HG02759 (cell line): ENCODE measurements around the gene SELENOO.
"Not testable (repeated sequence)": the region's sequence is repeated elsewhere in the genome, so short reads cannot be mapped to it uniquely, and the experiment has no call there.

Experiments
- ATAC-seq: cut with Tn5 transposase; IDR thresholded peaks from one replicate; pipeline ENCODE4 v1.9.1; 2021; ENCODE audit warnings: mild to moderate bottlenecking, moderate library complexity; ENCODE audit not compliant: unreplicated experiment

The SELENOO gene

DNA sequence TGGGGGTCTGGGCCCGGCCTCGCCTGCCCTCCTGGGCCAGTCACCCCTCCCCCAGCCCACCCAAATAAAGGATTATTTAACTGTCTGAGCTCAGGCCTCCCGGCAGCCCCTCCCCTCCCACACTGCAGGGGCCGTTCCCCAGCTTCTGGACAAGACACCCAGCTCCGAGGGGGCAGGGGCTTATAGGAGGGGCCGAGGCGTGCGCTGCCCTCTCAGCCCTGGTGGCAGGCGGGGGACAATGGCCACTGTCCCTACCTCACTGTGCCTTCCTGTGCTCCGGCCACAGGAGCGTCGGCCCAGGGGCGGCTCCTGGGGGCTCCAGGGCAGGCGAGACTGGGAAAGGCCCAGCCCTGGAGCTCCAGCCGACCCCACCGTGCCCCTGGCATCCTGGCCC is 2.2 kb upstream of the SELENOO start:
- no peak for ATAC-seq

DNA sequence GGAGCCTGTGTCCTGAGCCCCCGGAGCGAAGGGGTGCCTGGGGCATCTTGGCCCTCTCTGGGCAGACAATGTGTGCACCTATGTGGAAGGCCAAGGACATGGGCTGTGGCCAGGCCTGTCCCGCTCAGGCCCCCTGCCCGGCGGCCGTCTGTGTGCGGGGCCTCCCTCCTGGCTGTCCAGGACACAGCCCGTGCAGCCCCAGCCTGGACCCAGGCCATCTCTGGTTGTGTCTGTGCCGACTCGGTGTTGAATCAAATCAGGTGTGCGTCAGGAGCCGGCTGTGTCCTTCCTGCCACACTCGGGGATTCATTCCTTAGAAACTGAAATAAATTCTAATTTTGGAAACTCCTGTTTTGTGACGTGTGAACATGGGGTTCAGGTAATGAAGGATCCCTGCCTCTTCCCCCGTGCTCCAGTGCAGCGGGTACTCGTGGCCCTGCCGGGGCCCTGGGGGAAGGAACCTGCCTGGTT is 1.5 kb upstream of the SELENOO start:
- no peak for ATAC-seq

DNA sequence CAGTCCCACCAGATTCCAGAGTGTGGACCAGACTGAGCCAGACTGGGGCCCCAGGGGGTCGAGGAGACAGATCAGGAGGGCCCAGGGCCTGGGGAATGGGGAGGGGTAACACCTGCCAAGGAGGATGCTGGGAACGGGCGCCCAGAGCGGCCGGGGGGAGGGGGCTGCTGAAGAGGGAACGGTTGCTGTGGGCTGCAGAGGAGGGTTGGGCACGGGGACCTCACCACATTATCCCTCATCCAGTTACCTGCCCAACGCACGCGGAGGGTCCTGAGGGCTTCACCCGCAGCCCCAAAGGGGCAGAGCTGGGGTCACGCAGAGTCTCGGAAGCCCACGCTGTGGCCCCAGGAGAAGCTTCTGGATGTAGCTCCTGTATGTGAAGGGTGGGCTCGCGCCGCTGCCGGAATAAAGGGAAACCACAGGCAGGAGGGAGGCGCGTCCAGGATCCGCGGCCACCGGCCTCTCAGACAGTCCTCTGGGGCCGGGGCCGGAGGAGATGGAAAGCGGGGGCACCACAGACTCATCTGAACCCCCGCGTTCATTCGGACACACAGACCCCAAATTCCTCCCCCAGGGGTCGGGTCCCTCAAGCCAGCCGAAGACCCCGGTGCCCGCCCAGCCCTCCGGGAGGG is 866 bp upstream of the SELENOO start:
- no peak for ATAC-seq

DNA sequence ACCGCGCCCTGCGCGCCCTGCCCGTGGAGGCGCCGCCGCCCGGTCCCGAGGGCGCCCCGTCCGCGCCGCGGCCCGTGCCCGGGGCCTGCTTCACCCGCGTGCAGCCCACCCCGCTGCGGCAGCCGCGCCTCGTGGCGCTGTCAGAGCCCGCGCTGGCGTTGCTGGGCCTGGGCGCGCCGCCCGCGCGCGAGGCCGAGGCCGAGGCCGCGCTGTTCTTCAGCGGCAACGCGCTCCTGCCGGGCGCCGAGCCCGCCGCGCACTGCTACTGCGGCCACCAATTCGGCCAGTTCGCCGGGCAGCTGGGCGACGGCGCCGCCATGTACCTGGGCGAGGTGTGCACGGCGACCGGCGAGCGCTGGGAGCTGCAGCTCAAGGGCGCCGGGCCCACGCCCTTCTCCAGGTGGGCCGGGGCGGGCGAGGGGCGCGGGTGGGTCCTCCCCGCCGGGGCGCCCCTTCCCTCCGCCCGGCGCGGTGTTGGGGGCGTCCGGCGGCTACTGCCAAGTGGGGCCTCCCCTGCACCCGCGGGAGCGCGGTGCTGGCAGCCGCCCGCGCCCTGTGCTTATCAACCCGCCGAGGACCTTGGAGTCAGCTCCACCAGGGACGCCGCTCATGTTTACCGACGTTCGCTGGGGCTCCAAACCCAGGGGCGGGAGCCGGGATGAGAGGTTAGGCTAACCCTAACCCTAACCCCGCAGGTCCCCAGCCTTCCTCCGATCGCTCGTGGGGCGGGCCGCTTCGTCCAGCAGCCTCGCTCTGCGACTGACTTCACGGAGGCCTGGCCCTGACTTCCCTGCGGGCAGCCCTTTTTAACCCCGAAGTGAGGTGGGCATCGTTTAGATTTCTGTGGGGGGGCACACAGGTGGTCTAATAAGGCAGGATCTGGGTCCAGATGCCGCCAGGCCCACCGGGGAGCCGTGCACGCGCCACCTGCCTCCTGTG is 649 bp downstream of the SELENOO start:
- ATAC-seq: peak; percentile 37

DNA sequence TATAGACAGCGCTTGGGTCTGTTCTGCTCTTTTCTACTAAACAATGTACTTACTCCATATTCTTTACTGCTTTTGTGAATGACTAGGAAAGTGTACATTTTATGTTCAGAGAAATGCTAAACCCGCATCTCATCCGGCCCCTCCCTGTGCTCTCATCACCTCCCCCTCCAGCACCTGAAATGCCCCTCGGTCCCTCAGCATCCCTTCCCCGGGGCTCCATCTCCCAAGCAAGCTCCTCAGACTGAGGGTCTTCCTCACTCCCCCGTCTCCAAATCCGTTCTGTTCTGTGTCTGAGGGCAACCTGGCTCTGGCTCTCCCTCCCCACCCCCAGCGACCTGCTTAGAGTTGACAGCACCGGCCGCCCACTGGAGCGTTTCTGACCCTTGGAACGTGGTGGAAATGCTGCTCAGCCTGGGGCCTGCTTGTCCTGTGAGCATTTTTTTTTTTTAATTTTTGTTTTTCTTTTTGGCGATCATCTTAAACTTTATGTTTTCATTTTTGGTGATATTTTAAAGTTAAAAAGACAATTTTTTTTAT is 1.4 kb downstream of the SELENOO start:
- ATAC-seq: no peak

DNA sequence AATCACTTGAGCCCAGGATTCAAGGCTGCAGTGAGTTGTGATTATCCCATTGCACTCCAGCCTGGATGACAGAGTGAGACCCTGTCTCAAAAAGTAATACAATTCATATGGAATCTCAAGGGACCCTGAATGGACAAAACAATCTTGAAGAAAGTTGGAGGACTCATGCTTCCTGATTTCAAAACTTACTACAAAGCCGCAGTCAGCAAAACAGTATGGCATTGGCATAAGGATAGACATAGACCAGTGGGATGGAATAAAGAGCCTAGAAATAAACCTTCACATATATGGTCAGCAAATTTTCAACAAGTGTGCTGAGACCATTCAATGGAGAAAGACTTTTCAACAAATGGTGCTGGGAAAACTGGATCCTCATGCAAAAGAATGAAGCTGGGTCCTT is 2.5 kb downstream of the SELENOO start:
- ATAC-seq: no peak

DNA sequence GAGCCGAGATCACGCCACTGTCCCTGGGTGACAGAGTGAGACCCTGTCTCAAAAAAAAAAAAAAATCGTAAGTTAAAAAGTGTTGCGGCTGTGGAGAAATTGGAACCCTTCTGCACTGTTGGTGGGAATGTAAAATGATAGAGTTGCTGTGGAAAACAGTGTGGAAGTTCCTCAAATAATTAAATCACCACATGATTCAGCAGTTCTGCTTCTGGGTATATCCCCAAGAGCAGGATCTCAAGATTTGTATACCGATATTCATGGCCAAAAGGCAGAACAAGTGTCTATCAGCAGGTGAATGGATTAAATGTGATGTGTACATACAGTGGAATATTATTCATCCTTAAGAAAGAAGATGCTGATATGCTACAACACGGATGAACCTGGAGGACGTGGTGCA is 3.8 kb downstream of the SELENOO start:
- no peak for ATAC-seq

DNA sequence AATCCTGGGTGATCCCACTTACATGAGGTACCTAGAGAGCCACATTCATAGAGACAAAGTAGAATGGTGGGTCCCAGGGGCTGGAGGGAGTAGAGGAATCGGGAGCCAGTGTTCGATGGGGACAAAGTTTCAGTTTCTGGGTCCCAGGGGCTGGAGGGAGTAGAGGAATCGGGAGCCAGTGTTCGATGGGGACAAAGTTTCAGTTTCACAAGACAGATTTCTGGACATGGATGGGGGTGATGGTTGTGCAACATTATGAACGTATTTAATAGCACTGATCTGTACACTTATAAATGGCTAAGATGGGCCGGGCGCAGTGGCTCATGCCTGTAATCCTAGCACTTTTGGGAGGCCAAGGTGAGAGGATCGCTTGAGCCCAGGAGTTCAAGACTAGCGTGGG is 4.2 kb downstream of the SELENOO start:
- ATAC-seq: not testable (repeated sequence)

DNA sequence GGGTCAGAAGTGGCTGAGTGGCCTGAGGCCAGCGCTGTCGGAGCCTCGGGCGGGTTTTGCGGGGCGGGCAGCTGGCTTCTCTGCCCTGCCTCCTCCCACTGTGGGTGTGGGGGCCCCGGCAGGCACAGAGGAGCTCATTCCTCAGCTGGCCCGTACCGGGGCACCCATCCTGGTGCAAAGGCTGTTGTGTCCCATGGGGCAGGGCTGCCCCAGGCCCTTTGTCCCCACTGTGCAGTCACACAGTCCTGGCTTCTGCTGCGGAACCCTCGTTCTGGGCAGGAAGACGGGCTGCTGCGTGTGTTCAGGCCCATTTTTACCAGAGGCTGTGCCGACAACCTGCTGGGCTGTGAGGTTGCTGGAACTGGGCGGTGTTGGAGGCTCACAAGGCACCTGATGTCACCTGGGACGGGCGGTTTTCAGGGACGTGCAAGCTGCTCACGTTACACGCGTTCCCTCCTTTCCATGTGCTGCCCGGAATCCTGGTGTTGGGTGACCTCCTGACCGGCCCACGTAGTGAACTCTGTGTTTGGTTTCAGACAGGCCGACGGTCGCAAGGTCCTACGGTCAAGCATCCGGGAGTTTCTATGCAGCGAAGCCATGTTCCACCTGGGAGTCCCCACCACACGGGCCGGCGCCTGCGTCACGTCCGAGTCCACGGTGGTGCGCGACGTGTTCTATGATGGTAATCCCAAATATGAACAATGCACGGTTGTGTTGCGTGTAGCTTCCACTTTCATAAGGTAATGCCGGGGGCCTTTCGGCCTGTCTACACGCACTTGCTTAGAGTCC is 5.2 kb downstream of the SELENOO start:
- ATAC-seq: no peak

DNA sequence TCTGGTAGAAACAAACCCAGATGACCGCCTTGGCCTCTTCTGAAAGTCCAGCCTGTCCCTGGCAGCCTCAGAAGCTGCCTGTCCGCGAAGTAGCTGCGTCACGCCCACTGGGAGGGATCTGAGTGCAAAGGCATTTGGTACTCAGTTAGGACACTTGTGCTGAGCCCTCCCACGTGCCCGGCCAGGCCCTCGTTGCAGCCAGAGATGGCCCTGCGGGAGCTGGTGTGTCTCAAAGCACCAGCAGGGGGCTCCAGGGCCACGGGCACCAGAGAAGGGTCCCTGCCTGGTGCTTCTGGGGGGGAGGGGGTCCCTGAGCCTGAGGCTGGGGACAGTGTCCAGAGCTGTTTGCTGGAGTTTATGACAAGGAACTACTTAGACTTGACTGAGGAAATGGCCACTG is 5.8 kb downstream of the SELENOO start:
- no peak for ATAC-seq

DNA sequence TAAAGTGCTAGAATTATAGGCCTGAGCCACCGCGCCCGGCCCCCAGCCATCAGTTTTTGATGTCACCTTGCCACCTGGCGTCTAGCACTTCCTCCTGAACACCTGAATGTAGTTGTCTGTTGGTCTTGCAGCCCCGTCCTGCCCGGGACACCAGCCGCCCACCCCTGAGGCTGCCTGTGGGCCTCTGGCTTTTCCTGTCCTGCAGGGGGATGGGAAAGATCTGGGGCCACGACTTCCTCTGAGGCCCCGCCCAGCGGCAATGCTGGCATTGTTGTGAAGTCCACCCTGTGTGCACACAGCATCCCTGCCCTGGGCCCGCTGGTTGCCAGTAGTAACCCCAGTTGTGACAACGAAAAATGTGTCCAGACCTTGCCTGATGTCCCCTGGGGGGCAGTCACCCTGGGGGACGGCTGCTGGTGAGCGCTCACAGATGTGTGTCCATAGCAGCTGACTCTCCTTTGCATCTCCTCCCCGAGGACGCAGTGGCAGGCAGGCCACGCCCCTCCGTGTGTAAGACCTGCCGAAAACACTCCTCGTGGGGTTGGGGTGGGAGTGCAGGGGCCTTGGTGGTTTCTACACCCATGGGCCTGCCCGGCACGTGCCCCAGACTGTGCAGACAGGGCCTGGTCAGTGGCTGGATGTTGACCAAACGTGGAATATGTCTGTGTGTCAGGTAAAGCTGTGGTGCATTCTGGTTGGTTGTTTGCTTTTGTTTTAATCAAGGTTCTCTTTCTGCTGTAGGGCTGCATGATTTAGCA is 6.8 kb downstream of the SELENOO start:
- ATAC-seq: no peak

DNA sequence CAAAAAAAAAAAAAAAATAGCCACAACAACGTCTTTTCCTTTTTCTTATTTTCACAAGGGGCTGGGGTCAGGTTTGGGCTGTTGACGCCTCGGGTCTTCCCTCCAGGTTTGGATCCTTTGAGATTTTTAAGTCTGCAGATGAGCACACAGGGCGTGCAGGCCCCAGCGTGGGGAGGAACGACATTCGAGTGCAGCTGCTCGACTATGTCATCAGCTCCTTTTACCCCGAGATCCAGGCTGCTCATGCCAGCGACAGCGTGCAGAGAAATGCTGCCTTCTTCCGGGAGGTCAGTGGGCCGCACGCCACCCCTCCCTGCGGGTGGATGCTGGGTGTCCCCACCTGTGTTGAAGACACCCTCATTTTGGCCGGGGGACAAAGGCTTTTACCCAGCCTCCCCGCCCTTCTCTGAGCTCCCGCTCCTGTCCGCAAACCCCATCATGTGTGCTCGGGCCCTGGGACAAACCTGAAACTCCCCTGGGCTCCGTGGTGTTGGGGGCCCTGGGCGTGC is 7.7 kb downstream of the SELENOO start:
- ATAC-seq: no peak

DNA sequence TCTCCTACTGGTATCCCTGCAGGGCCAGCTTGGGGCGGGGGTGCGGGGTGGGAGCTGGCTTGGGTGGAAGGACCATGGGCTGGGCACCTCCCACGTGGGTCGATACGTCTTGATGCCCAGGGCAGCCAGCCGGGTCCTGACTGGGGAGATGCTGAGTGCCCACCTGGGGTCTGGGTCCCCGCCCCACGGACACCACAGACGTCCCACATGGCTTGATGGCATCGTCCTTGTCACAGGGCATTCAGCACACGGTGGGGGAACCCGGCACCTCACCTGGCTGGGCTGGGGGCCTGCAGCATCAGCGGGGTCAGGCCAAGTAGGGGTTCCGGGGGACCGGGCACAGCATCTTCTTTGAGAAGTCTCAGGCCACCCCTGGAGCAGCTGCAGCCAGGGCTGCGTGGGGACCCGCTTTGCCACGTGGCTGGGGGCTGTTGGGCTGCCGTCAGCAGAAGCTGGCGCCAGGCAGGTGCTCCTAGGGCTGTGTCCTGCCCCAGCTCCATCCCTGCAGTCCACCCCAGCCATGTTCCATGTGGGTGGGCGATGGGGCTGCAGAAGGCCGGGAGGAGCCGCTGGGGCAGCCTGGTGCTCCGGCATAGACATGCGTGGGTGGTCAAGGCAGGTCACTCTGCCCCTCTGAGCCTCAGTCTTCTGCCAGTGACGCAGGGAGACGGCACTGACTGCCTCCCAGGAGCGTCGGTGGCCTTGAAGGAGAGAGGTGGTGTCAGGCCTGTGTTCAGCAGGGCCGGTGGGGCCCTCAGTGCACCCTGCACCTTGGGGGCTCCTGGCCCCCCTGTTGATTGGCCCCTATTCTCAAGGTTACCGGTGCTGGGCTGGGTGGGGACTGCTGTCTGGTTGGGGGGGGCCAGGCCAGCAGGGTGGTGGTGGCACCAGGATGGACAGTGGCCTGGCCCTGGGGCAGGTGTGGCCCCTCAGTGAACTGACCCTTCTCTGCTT is 8.4 kb downstream of the SELENOO start:
- ATAC-seq: no peak

DNA sequence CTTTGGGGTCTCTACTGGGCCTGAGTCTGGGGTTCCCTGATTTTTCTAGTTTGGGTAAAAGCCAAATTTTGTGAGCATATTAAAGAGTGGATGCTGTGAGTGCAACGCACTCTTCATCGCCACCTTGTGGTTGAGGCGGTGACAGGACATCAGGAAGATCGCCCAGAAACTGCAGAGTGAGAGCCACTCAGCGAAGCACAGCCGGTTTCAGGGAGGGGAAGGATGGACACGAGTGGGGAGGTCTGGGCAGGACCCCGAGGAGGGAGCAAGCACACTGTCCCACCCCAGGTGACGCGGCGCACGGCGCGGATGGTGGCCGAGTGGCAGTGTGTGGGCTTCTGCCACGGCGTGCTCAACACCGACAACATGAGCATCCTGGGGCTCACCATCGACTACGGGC is 9.1 kb downstream of the SELENOO start:
- ATAC-seq: no peak

DNA sequence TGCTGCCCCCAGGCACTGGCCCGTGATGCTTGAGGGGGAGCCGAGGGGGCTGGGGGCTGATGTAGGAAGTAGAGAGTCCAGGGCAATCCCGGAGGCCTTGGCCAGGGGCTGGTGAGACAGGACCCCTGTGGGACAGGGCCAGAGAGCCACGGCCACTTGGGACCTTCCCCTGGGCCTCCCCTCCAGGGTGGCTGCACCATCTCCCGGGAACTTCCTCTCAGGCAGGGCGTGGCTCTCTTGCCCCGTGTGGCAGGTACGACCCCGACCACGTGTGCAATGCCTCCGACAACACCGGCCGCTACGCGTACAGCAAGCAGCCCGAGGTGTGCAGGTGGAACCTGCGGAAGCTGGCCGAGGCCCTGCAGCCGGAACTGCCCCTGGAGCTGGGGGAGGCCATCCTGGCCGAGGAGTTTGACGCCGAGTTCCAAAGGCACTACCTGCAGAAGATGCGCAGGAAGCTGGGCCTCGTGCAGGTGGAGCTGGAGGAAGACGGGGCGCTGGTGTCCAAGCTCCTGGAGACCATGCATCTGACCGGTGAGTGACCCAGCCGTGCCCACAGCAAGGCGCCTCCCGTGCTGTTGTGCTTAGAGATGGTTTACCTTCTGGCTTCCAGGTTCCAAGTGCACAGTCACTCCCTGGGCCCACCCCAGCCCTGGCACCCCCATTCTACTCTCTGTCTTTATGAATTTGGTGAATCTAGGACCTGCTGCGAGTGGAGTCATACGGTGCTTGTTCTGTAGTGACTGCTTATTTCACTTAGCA is 9.7 kb downstream of the SELENOO start:
- ATAC-seq: no peak

DNA sequence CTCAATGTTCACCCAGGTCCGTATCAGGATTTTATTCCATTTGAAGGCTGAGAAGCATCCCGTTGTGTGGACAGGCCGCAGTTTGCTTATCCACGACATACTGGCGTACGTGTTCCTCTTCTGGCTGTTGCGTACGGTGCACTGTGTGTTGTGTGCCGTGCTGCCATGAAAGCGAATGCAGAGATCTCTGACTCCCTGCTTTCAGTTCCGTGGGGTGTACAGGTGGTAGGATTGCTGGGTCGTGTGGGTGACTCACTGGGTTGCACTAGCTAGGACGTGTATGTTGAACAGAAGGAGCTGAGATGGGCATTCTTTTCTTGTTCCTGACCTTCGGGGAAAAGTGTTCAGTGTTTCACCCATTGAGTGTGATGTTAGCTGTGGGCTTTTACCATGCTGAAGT is 10.3 kb downstream of the SELENOO start:
- ATAC-seq: no peak

DNA sequence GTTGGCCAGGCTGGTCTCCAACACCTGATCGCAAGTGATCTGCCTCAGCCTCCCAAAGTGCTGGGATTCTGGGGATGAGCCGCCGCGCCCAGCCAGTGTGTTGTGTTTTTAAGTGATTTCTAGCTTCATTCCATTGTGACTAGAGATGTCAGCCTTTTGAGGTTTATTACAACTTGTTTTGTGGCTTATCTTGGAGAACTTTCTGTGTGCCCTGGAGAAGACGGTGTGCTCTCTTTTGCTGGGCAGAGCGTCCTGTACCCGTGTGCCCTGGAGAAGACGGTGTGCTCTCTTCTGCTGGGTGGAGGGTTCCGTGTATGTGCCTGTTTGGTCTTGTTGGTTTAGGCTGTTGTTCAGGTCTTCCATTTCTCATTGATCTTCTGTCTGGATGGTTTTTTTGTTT is 12.5 kb downstream of the SELENOO start:
- no peak for ATAC-seq

DNA sequence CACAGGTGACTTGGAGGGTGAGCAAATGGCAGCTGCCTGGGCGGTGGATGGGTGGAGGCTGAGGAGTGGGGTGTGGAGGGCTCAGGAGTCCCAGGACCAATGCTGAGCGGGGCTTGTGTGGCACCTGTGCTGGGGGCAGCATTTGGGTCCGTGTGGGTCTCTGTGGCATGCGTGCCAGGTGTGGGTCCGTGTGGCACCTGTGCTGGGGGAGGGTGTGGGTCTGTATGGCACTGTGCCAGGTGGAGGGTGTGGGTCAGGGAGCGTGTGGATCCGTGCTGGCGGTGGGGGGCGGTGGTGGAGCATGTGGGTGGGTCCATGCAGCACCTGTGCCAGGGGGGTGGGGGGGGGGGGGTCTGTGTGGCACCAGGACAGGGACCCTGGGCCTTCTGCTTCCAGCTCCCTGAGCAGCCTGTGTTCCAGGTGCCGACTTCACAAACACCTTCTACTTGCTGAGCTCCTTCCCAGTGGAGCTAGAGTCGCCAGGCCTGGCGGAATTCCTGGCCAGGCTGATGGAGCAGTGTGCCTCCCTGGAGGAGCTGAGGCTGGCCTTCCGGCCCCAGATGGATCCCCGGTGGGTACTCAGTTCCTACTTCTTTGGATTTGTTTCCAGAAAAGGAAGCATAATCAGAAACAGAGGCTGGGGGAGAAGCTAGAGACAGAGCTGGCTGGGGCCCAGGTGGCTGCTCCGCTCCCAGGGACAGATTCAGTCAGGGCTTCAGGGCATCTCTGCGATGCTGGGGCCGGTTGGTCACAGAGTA is 14.7 kb downstream of the SELENOO start:
- no peak for ATAC-seq
